HEK293 (cell line): ENCODE results near the gene WDR64.

Experiments
- FEZF1 ChIP-seq: fragments of 450-650 bp; formaldehyde crosslinking; IDR thresholded peaks from 2 replicates; pipeline ENCODE4 v1.5.1; 2016; ENCODE audit warnings: missing biosample characterization, missing genetic modification characterization
- GLIS1 ChIP-seq: fragments of 450-650 bp; formaldehyde crosslinking; IDR thresholded peaks from 2 replicates; pipeline ENCODE4 v1.5.1; 2016; ENCODE audit warnings: missing biosample characterization, missing genetic modification characterization
- GLIS2 ChIP-seq: fragments of 450-650 bp; formaldehyde crosslinking; IDR thresholded peaks from 2 replicates; pipeline ENCODE4 v1.5.1; 2016; ENCODE audit warnings: missing biosample characterization, missing genetic modification characterization
- INSM2 ChIP-seq: fragments of 450-650 bp; formaldehyde crosslinking; IDR thresholded peaks from 2 replicates; pipeline ENCODE4 v1.5.1; 2016; ENCODE audit warnings: missing biosample characterization, missing genetic modification characterization
- KLF8 ChIP-seq: fragments of 450-650 bp; formaldehyde crosslinking; IDR thresholded peaks from 2 replicates; pipeline ENCODE4 v1.5.1; 2016; ENCODE audit warnings: missing biosample characterization, missing genetic modification characterization
- MEIS1 ChIP-seq: sonication (generic); formaldehyde crosslinking; IDR thresholded peaks from 2 replicates; pipeline ENCODE4 v1.8.1; 2022; ENCODE audit warnings: missing genetic modification reagents, mild to moderate bottlenecking, borderline replicate concordance
- PATZ1 ChIP-seq: fragments of 450-650 bp; formaldehyde crosslinking; IDR thresholded peaks from 2 replicates; pipeline ENCODE4 v1.5.1; 2016; ENCODE audit warnings: missing biosample characterization, missing genetic modification characterization
- REPIN1 ChIP-seq: fragments of 450-650 bp; formaldehyde crosslinking; IDR thresholded peaks from 2 replicates; pipeline ENCODE4 v1.5.1; 2017; ENCODE audit warnings: missing biosample characterization, missing genetic modification characterization, low read depth
- ZBTB20 ChIP-seq: fragments of 450-650 bp; formaldehyde crosslinking; IDR thresholded peaks from 2 replicates; pipeline ENCODE4 v1.5.1; 2016; ENCODE audit warnings: missing biosample characterization, missing genetic modification characterization
- ZBTB48 ChIP-seq: fragments of 450-650 bp; formaldehyde crosslinking; IDR thresholded peaks from 2 replicates; pipeline ENCODE4 v1.5.1; 2016; ENCODE audit warnings: missing biosample characterization, missing genetic modification characterization
- ZBTB8A ChIP-seq: fragments of 450-650 bp; formaldehyde crosslinking; IDR thresholded peaks from 2 replicates; pipeline ENCODE4 v1.5.1; 2016; ENCODE audit warnings: missing biosample characterization, missing genetic modification characterization
- ZEB2 ChIP-seq: fragments of 450-650 bp; formaldehyde crosslinking; IDR thresholded peaks from 2 replicates; pipeline ENCODE4 v1.5.1; 2016; ENCODE audit warnings: missing biosample characterization, missing genetic modification characterization
- ZNF10 ChIP-seq: fragments of 450-650 bp; formaldehyde crosslinking; IDR thresholded peaks from 2 replicates; pipeline ENCODE4 v1.5.1; 2017; ENCODE audit warnings: missing biosample characterization, missing genetic modification characterization
- ZNF133 ChIP-seq: fragments of 450-650 bp; formaldehyde crosslinking; IDR thresholded peaks from 2 replicates; pipeline ENCODE4 v1.5.1; 2016; ENCODE audit warnings: missing biosample characterization, missing genetic modification characterization
- ZNF138 ChIP-seq: fragments of 450-650 bp; formaldehyde crosslinking; IDR thresholded peaks from 2 replicates; pipeline ENCODE4 v1.5.1; 2016; ENCODE audit warnings: missing biosample characterization, missing genetic modification characterization, borderline replicate concordance
- ZNF146 ChIP-seq: fragments of 450-650 bp; formaldehyde crosslinking; IDR thresholded peaks from 2 replicates; pipeline ENCODE4 v1.5.1; 2016; ENCODE audit warnings: missing biosample characterization, missing genetic modification characterization
- ZNF19 ChIP-seq: fragments of 450-650 bp; formaldehyde crosslinking; IDR thresholded peaks from 2 replicates; pipeline ENCODE4; 2016; ENCODE audit warnings: missing biosample characterization, missing genetic modification characterization, low read depth
- ZNF274 ChIP-seq, 2 experiments: fragments of 200-500 bp in 1 of 2; fragments of 450-650 bp in 1 of 2; sonication (Bioruptor generic) in 1 of 2; formaldehyde crosslinking in 1 of 2; IDR thresholded peaks; 2 replicates each; pipeline versions ENCODE4 v1.5.1 to v1.6.1; 2014 to 2016; ENCODE audit warnings: borderline replicate concordance in 1 of 2, inconsistent platforms in 1 of 2, low read length in 1 of 2, missing biosample characterization in 1 of 2, missing genetic modification characterization in 1 of 2
- ZNF280C ChIP-seq: fragments of 450-650 bp; formaldehyde crosslinking; IDR thresholded peaks from 2 replicates; pipeline ENCODE4 v1.5.1; 2016; ENCODE audit warnings: missing biosample characterization, missing genetic modification characterization
- ZNF416 ChIP-seq: fragments of 450-650 bp; formaldehyde crosslinking; IDR thresholded peaks from 2 replicates; pipeline ENCODE4 v1.5.1; 2016; ENCODE audit warnings: missing biosample characterization, missing genetic modification characterization
- ZNF664 ChIP-seq: fragments of 450-650 bp; formaldehyde crosslinking; IDR thresholded peaks from 2 replicates; pipeline ENCODE4 v1.5.1; 2016; ENCODE audit warnings: missing biosample characterization, missing genetic modification characterization
- ZNF747 ChIP-seq: fragments of 450-650 bp; formaldehyde crosslinking; IDR thresholded peaks from 2 replicates; pipeline ENCODE4 v1.5.1; 2016; ENCODE audit warnings: missing biosample characterization, missing genetic modification characterization
- ZNF785 ChIP-seq: fragments of 450-650 bp; formaldehyde crosslinking; IDR thresholded peaks from 2 replicates; pipeline ENCODE4 v1.5.1; 2016; ENCODE audit warnings: missing biosample characterization, missing genetic modification characterization
- ZNF843 ChIP-seq: fragments of 450-650 bp; formaldehyde crosslinking; IDR thresholded peaks from 2 replicates; pipeline ENCODE4 v1.5.1; 2016; ENCODE audit warnings: missing biosample characterization, missing genetic modification characterization
- ZSCAN30 ChIP-seq: fragments of 450-650 bp; IDR thresholded peaks from 2 replicates; pipeline ENCODE4 v1.5.1; 2018; ENCODE audit warnings: missing biosample characterization, mild to moderate bottlenecking, missing genetic modification characterization, moderate library complexity
- TF ChIP-seq, protein P1 (sequence below): fragments of 450-650 bp; formaldehyde crosslinking; IDR thresholded peaks from 2 replicates; pipeline ENCODE4 v1.5.1; 2016; ENCODE audit warnings: missing biosample characterization, missing genetic modification characterization
- TF ChIP-seq, protein P2 (sequence below): fragments of 450-650 bp; formaldehyde crosslinking; IDR thresholded peaks from 2 replicates; pipeline ENCODE4 v1.5.1; 2017; ENCODE audit warnings: missing biosample characterization, missing genetic modification characterization

Gene WDR64

DNA sequence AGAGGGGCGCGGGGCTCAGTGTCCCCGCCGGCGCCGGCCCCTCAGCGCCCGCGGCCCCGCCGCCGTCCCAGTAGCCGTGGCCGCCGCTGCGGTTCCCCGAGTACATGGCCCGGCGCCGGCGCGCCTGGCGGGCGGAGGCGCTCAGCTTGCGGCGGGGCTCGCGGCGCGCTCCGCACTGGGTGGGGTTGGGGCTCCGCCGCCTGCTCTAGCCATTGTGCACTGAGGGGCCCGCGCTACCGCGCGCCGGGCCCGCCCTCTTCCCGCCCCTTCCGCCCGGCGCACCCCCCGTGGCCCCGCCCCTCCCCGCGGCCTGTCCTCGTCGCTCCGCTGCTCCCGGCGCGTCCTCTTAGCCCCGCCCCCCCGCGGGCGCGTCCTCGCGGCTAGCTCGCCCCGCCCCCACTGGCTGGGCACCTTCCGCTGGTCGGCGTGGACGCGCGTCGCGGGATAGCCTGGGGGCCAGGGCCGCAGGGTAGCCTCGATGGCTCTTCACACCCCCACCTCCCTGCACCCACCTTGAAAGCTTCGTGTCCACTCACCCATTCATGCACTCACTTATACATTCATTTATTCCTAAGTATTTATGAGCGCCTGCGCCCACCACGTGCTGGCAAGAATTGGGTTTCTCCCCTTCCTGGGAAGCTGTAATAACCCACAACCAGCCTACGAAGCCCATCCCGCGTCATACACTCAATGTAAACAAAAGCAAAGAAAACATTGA, 11.8 kb upstream of the WDR64 start, which contains the start of the genes CHML and OPN3 (continued):
- TF ChIP-seq, protein P1, sequence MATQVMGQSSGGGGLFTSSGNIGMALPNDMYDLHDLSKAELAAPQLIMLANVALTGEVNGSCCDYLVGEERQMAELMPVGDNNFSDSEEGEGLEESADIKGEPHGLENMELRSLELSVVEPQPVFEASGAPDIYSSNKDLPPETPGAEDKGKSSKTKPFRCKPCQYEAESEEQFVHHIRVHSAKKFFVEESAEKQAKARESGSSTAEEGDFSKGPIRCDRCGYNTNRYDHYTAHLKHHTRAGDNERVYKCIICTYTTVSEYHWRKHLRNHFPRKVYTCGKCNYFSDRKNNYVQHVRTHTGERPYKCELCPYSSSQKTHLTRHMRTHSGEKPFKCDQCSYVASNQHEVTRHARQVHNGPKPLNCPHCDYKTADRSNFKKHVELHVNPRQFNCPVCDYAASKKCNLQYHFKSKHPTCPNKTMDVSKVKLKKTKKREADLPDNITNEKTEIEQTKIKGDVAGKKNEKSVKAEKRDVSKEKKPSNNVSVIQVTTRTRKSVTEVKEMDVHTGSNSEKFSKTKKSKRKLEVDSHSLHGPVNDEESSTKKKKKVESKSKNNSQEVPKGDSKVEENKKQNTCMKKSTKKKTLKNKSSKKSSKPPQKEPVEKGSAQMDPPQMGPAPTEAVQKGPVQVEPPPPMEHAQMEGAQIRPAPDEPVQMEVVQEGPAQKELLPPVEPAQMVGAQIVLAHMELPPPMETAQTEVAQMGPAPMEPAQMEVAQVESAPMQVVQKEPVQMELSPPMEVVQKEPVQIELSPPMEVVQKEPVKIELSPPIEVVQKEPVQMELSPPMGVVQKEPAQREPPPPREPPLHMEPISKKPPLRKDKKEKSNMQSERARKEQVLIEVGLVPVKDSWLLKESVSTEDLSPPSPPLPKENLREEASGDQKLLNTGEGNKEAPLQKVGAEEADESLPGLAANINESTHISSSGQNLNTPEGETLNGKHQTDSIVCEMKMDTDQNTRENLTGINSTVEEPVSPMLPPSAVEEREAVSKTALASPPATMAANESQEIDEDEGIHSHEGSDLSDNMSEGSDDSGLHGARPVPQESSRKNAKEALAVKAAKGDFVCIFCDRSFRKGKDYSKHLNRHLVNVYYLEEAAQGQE (tag by site-specific recombination) = peak; percentile 39; the same call in 1 of the 2 replicates
- TF ChIP-seq GLIS2 = peak; percentile 44
- no peak for TF ChIP-seq ZNF664 (tag by site-specific recombination)
- TF ChIP-seq ZNF146 (tag by site-specific recombination) = no peak
- TF ChIP-seq ZBTB20 (tag by site-specific recombination) = no peak
- TF ChIP-seq ZNF843 (tag by site-specific recombination) = 0 out of 2 replicates have a peak, but pooled peaks have one; percentile 49
- peak; percentile 92 for TF ChIP-seq ZSCAN30 (tag by site-specific recombination)
- peak; percentile 75 for TF ChIP-seq PATZ1 (tag by site-specific recombination)
- peak; percentile 78 for TF ChIP-seq ZEB2
- TF ChIP-seq ZNF138 = no peak
- TF ChIP-seq MEIS1 (CRISPR knock-in tag) = no peak
- no peak for TF ChIP-seq FEZF1 (tag by site-specific recombination)
- 0 out of 2 replicates have a peak, but pooled peaks have one; percentile 76 for TF ChIP-seq ZNF785 (tag by site-specific recombination)
- peak; percentile 63 for TF ChIP-seq ZBTB8A (tag by site-specific recombination)
- TF ChIP-seq ZBTB48 (tag by site-specific recombination) = no peak
- TF ChIP-seq GLIS1 = peak; percentile 18; the same call in 1 of the 2 replicates
- no peak for TF ChIP-seq ZNF280C (tag by site-specific recombination)
- TF ChIP-seq ZNF274 (IDR thresholded peaks at IDR 0.05; ENCODE audit: low read length) = no peak
- TF ChIP-seq ZNF274 (tag by site-specific recombination; IDR thresholded peaks at IDR 0.05; ENCODE audit: borderline replicate concordance) = no peak
- no peak for TF ChIP-seq INSM2 (tag by site-specific recombination)
- no peak for TF ChIP-seq ZNF416 (tag by site-specific recombination)
- TF ChIP-seq, protein P2, sequence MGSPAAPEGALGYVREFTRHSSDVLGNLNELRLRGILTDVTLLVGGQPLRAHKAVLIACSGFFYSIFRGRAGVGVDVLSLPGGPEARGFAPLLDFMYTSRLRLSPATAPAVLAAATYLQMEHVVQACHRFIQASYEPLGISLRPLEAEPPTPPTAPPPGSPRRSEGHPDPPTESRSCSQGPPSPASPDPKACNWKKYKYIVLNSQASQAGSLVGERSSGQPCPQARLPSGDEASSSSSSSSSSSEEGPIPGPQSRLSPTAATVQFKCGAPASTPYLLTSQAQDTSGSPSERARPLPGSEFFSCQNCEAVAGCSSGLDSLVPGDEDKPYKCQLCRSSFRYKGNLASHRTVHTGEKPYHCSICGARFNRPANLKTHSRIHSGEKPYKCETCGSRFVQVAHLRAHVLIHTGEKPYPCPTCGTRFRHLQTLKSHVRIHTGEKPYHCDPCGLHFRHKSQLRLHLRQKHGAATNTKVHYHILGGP (tag by site-specific recombination) = no peak
- TF ChIP-seq KLF8 (tag by site-specific recombination) = 0 out of 2 replicates have a peak, but pooled peaks have one; percentile 20
- TF ChIP-seq ZNF133 (tag by site-specific recombination) = peak; percentile 56; the same call in 1 of the 2 replicates
- TF ChIP-seq REPIN1 (tag by site-specific recombination) = no peak
- no peak for TF ChIP-seq ZNF19 (tag by site-specific recombination)
- no peak for TF ChIP-seq ZNF747 (tag by site-specific recombination)
- TF ChIP-seq ZNF10 (tag by site-specific recombination) = no peak; the same call in 1 of the 2 replicates
- TF ChIP-seq, all 188 proteins: peak for 52
